K562 (cell line): ENCODE measurements around the gene VASH1. TPM values are rescaled to one million over a fixed set of nuclear protein-coding genes. Genes with fewer than 3 reads are reported as not detected.

Source experiments
- ATAC-seq: fragments of 200-7000 bp; cut with Tn5 transposase; 3 replicates; pipeline ENCODE4 v1.9.1; 2020; ENCODE audit warnings: moderate library complexity
- BruUV-seq: library from RNA; stranded (reverse); fragments of 400-500 nt; replicated peaks from 2 replicates; lab custom pipeline; 2021; lab: Mats Ljungman, UMichigan
- CTCF ChIA-PET: fragments of 300-600 bp; formaldehyde crosslinking; extraction: SDS; loops from one replicate; lab custom pipeline; 2021; ENCODE audit warnings: low intra/inter-chr PET ratio; lab: Yijun Ruan, JAX
- POLR2A ChIA-PET: fragments of 300-600, 350-650 bp; sonication (Branson Sonifier 250); formaldehyde crosslinking; extraction: SDS; loops from one replicate; lab custom pipeline; 2021; ENCODE audit warnings: antibody characterized with exemption, inconsistent platforms; lab: Yijun Ruan, JAX
- DNase-seq, 4 experiments: peaks; one replicate each; pipeline versions ENCODE4 v3.0.0 to v3.0.0-alpha.2; 2011 to 2018; ENCODE audit warnings: low spot score in 3 of 4, mixed read lengths in 3 of 4; ENCODE audit errors: extremely low read depth in 1 of 4
- FAIRE-seq: peaks from 2 replicates; lab custom pipeline; 2011; peaks lifted over from hg19 to GRCh38; lab: Jason Lieb, UNC
- H2AFZ ChIP-seq: 2 replicates; pipeline ENCODE4 v1.6.0; 2011; ENCODE audit warnings: low read depth, low read length, control low read depth, inconsistent platforms
- H3K27ac ChIP-seq: fragments of 200-600 bp; 3 replicates; pipeline ENCODE4 v1.8.0; 2011; ENCODE audit warnings: low read depth, mild to moderate bottlenecking, control low read depth, inconsistent platforms, low read length, moderate library complexity, mixed read lengths; ENCODE audit errors: extremely low read depth
- H3K27me3 ChIP-seq, 2 experiments: fragments of 300-600 bp in 1 of 2; 2 replicates in 1 of 2; 3 replicates in 1 of 2; pipeline versions ENCODE4 v1.6.0 to v1.8.0; 2011; ENCODE audit warnings: inconsistent platforms in 2 of 2, low read length in 2 of 2, mild to moderate bottlenecking in 1 of 2, mixed read lengths in 1 of 2, moderate library complexity in 1 of 2; ENCODE audit not compliant: control insufficient read depth in 2 of 2, insufficient read depth in 2 of 2
- H3K36me3 ChIP-seq: fragments of 300-600 bp; 3 replicates; pipeline ENCODE4 v1.8.0; 2011; ENCODE audit warnings: mild to moderate bottlenecking, low read length, inconsistent platforms; ENCODE audit not compliant: control insufficient read depth, insufficient read depth
- H3K4me1 ChIP-seq, 2 experiments: fragments of 200-600 bp in 1 of 2; replicated peaks in 1 of 2; 2 replicates in 1 of 2; 3 replicates in 1 of 2; pipeline versions ENCODE4 v1.5.1 to v1.8.0; 2011; ENCODE audit warnings: inconsistent platforms in 2 of 2, low read length in 2 of 2, mild to moderate bottlenecking in 1 of 2, mixed read lengths in 1 of 2, moderate library complexity in 1 of 2; ENCODE audit not compliant: control insufficient read depth in 2 of 2, insufficient read depth in 2 of 2
- H3K4me2 ChIP-seq: 2 replicates; pipeline ENCODE4 v1.6.1; 2011; ENCODE audit warnings: low read length, control low read depth, inconsistent platforms, mixed read lengths; ENCODE audit not compliant: insufficient read depth
- H3K4me3 ChIP-seq: fragments of 200-600 bp; sonication (generic), shearing (Covaris generic); 2 replicates; pipeline ENCODE4 v1.5.1; 2016; ENCODE audit warnings: control low read depth, inconsistent platforms
- H3K79me2 ChIP-seq: fragments of 200-600 bp; 3 replicates; pipeline ENCODE4 v1.8.0; 2011; ENCODE audit warnings: low read length, inconsistent platforms; ENCODE audit not compliant: control insufficient read depth, insufficient read depth
- H3K9ac ChIP-seq, 2 experiments: 2 replicates each; pipeline versions ENCODE4 v1.6.0 to v1.6.1; 2011; ENCODE audit warnings: low read depth in 2 of 2, low read length in 2 of 2, control low read depth in 1 of 2, inconsistent platforms in 1 of 2, mild to moderate bottlenecking in 1 of 2, mixed read lengths in 1 of 2; ENCODE audit not compliant: insufficient read depth in 1 of 2
- H3K9me1 ChIP-seq: one replicate; pipeline ENCODE4 v1.6.0; 2011; ENCODE audit warnings: inconsistent platforms, mild to moderate bottlenecking, low read length, moderate library complexity; ENCODE audit not compliant: control insufficient read depth, insufficient read depth
- H3K9me3 ChIP-seq: replicated peaks from 2 replicates; pipeline ENCODE4 v1.5.1; 2011; ENCODE audit warnings: low read depth, low read length, inconsistent platforms; ENCODE audit not compliant: control insufficient read depth, insufficient read depth
- H4K20me1 ChIP-seq: replicated peaks from 2 replicates; pipeline ENCODE4 v1.6.1; 2011; ENCODE audit warnings: low read length, inconsistent platforms, mixed read lengths; ENCODE audit not compliant: control insufficient read depth, insufficient read depth
- ARID1B ChIP-seq: fragments of 450-650 bp; IDR thresholded peaks from 2 replicates; pipeline ENCODE4 v1.6.1; 2016; ENCODE audit warnings: antibody characterized with exemption, mild to moderate bottlenecking, inconsistent platforms
- ARID2 ChIP-seq: fragments of 450-650 bp; IDR thresholded peaks from 2 replicates; pipeline ENCODE4 v1.6.1; 2017; ENCODE audit warnings: antibody characterized with exemption, mild to moderate bottlenecking
- BMI1 ChIP-seq: fragments of 150-350 bp; IDR thresholded peaks from 2 replicates; pipeline ENCODE4 v1.6.1; 2014; ENCODE audit warnings: low read length
- BRD4 ChIP-seq: fragments of 200-600 bp; sonication (generic); IDR thresholded peaks from 2 replicates; pipeline ENCODE4 v1.6.1; 2017; ENCODE audit warnings: inconsistent platforms
- CBFA2T2 ChIP-seq: fragments of 450-650 bp; conservative IDR thresholded peaks from 2 replicates; pipeline ENCODE4 v1.6.1; 2017; ENCODE audit warnings: mild to moderate bottlenecking
- CEBPZ ChIP-seq: fragments of 150-350 bp; IDR thresholded peaks from 2 replicates; pipeline ENCODE4 v1.6.1; 2014; ENCODE audit warnings: low read depth, mild to moderate bottlenecking, low read length, borderline replicate concordance
- GATA2 ChIP-seq: sonication (generic); formaldehyde crosslinking; IDR thresholded peaks from 2 replicates; pipeline ENCODE4 v1.4.0; 2020; ENCODE audit warnings: mild to moderate bottlenecking, missing genetic modification reagents
- HDGF ChIP-seq: fragments of 450-650 bp; IDR thresholded peaks from 2 replicates; pipeline ENCODE4 v1.6.1; 2016
- HES1 ChIP-seq: fragments of 450-650 bp; IDR thresholded peaks from 2 replicates; pipeline ENCODE4 v1.6.1; 2016; ENCODE audit warnings: low read depth, mild to moderate bottlenecking, moderate library complexity
- KDM1A ChIP-seq, 2 experiments: fragments of 450-650 bp; IDR thresholded peaks; 2 replicates each; pipeline ENCODE4 v1.6.1; 2016; ENCODE audit warnings: mild to moderate bottlenecking in 2 of 2
- MCM5 ChIP-seq: fragments of 450-650 bp; IDR thresholded peaks from 2 replicates; pipeline ENCODE4 v1.6.1; 2016; ENCODE audit warnings: low read depth
- MXD1 ChIP-seq: fragments of 250-450 bp; sonication (Bioruptor Pico); IDR thresholded peaks from 2 replicates; pipeline ENCODE4 v1.8.0; 2021; ENCODE audit warnings: borderline replicate concordance, mild to moderate bottlenecking, moderate library complexity; ENCODE audit not compliant: poor library complexity, severe bottlenecking
- NR3C1 ChIP-seq: sonication (generic); formaldehyde crosslinking; IDR thresholded peaks from 2 replicates; pipeline ENCODE4 v1.8.1; 2022; ENCODE audit warnings: missing genetic modification reagents
- RBBP5 ChIP-seq: fragments of 200-600 bp; sonication (generic); IDR thresholded peaks from 2 replicates; pipeline ENCODE4 v1.6.1; 2012; ENCODE audit warnings: borderline replicate concordance, mild to moderate bottlenecking, low read length, control low read depth, inconsistent platforms; ENCODE audit not compliant: insufficient read depth, poor library complexity, severe bottlenecking
- RFX1 ChIP-seq: fragments of 450-650 bp; IDR thresholded peaks from 2 replicates; pipeline ENCODE4 v1.6.1; 2016; ENCODE audit warnings: mild to moderate bottlenecking, moderate library complexity
- SMC3 ChIP-seq: conservative IDR thresholded peaks from 2 replicates; pipeline ENCODE4 v1.6.1; 2011; ENCODE audit warnings: low read depth, low read length, improper control_type of control experiment; ENCODE audit not compliant: insufficient read depth
- SP1 ChIP-seq: sonication (generic); formaldehyde crosslinking; IDR thresholded peaks from 2 replicates; pipeline ENCODE4 v1.8.1; 2022; ENCODE audit warnings: mild to moderate bottlenecking, missing genetic modification reagents
- ZNF140 ChIP-seq: fragments of 250-450 bp; sonication (Bioruptor Pico); IDR thresholded peaks from 2 replicates; pipeline ENCODE4 v1.8.0; 2021; ENCODE audit warnings: moderate library complexity, mild to moderate bottlenecking, inconsistent platforms
- WGBS: fragments of 100-300 bp; shearing (Covaris generic); methylation state at CpG from one replicate; pipeline ENCODE4 v1.1.6; 2016; ENCODE audit warnings: low coverage, mixed read lengths; ENCODE audit not compliant: insufficient coverage; ENCODE audit errors: missing lambda C conversion rate; 5-methylcytosine and 5-hydroxymethylcytosine counted together
- in situ Hi-C: fragments of 300-500 bp; cut with MboI; formaldehyde crosslinking; loops from 4 replicates; pipeline ENCODE4 v1.15.0; 2018; ENCODE audit warnings: inconsistent platforms, mixed read lengths
- intact Hi-C: fragments of 100-400 bp; cut with micrococcal nuclease; formaldehyde crosslinking; loops from 2 replicates; pipeline ENCODE4 v1.14.2; 2022
- polyA plus RNA-seq, 8 experiments: library from polyadenylated mRNA; depleted of rRNA in 4 of 8; stranded (reverse) in 5 of 8; unstranded in 3 of 8; fragments of >200 nt; fragmentation: Nextera tagmentation in 2 of 8; fragmentation: Illumina TruSeq in 1 of 8; extraction: Ambion mirVana in 2 of 8; extraction: Trizol in 1 of 8; gene quantifications; 2 replicates each; pipeline versions ENCODE4 v1.2.1 to v1.2.3, GENCODE V29; 2011 to 2014; ENCODE audit warnings: inconsistent platforms in 1 of 8, missing spikeins in 1 of 8
- total RNA-seq, 7 experiments: library from RNA; depleted of rRNA in 6 of 7; stranded (reverse); fragments of >200 nt in 6 of 7; fragmentation: Illumina TruSeq in 2 of 7; extraction: Trizol in 2 of 7; gene quantifications; 2 replicates each; pipeline versions ENCODE4 v1.2.1 to v1.2.3, GENCODE V29; 2011 to 2021; ENCODE audit warnings: low replicate concordance in 1 of 7

Gene VASH1
- total and polyA plus RNA-seq, 9 of the 15 experiments (the other 6 are each of a cell fraction or from before 2014, with no cell fraction given): 0.01 to 0.43 (median 0.13) TPM; not detected in 1

GRCh38 chr14:76727384-76727783, 33.9 kb upstream of the VASH1 start (continued):
- no peak for TF ChIP-seq BMI1
- no peak for TF ChIP-seq MCM5

- Histone ChIP-seq H3K79me2 (no peaks in the 10 kb centered on the region), H3K36me3 (no peaks in the 10 kb centered on the region), H3K27ac (no peak overlapping the region), H3K4me2 (no peak overlapping the region), H2AFZ (no peak overlapping the region), H3K27me3 (peaks cover 0 to 4% of the 10 kb centered on the region in 2 experiments; a peak in 2 of 5 replicates), H3K9ac (no peak overlapping the region), H3K9me3 (no peaks in the 10 kb centered on the region), H3K4me1 (no peaks in the 10 kb centered on the region), H3K9me1 (no peaks in the 10 kb centered on the region), H3K4me3 (no peak overlapping the region), H4K20me1 (no peaks in the 10 kb centered on the region)
- no peak for ATAC-seq
- no peak for FAIRE-seq
- ChIA-PET POLR2A (interaction anchor here (0.6 kb wide), 1 partner anchor 118 kb away, joined by 3 read pairs; no protein-coding TSS in a partner anchor), CTCF (no interaction called here)
- BruUV-seq: no TSS peak
- 17% methylated on average over 1 of the region's 1 CpG for WGBS
- in situ Hi-C loops: no loop called here
- intact Hi-C loops: no loop called here
- no peak for DNase-seq
- no peak for TF ChIP-seq GATA2 (CRISPR knock-in tag)
- TF ChIP-seq CBFA2T2: no peak
- TF ChIP-seq NR3C1 (CRISPR knock-in tag): no peak
- no peak for TF ChIP-seq ZNF140 (CRISPR knock-in tag)
- TF ChIP-seq BRD4: no peak
- no peak for TF ChIP-seq ARID2
- TF ChIP-seq SP1 (CRISPR knock-in tag): no peak
- TF ChIP-seq RBBP5: no peak
- no peak for TF ChIP-seq SMC3
- no peak for TF ChIP-seq RFX1
- no peak for TF ChIP-seq CEBPZ
- no peak for TF ChIP-seq HES1
- no peak for TF ChIP-seq HDGF
- TF ChIP-seq KDM1A (IDR thresholded peaks at IDR 0.05): no peak
- no peak for TF ChIP-seq MXD1
- TF ChIP-seq ARID1B: no peak
Measured at GRCh38 chr14:76727901-76728300, 33.4 kb upstream of the VASH1 start.
